ENCODE data around the gene RPL15.
A peak's percentile ranks its signal among the peaks of the same experiment; 100 is the strongest.
"Not testable (repeated sequence)": the region's sequence is repeated elsewhere in the genome, so short reads cannot be mapped to it uniquely, and the experiment has no call there.

RPL15 gene

GRCh38 chr3:23916886-23917678, at the start of gene RPL15, which contains the start of gene NKIRAS1:
Gene RPL15 (plus strand): TSS chr3:23917132. CDS start chr3:23917860, 728 bp downstream.
Gene NKIRAS1 (minus strand): TSS chr3:23916990. CDS start chr3:23910904, 6,086 bp downstream.
- TF ChIP-seq CTCF (IDR thresholded peaks at IDR 0.05) (no peak; the same call in 1 of the 2 replicates), ZFX (IDR thresholded peaks at IDR 0.05; ENCODE audit: borderline replicate concordance) (no peak)
- H3K27ac ChIP-seq = peak within 1 kb of the TSS; percentile 85

GRCh38 chr3:23867400-23867799, 49.5 kb upstream of the RPL15 start:
- H3K27ac ChIP-seq = no peak overlapping the region
- TF ChIP-seq CTCF (IDR thresholded peaks at IDR 0.05) (no peak), ZFX (IDR thresholded peaks at IDR 0.05; ENCODE audit: borderline replicate concordance) (no peak)

GRCh38 chr3:23867838-23868237, 49.1 kb upstream of the RPL15 start:
- H3K27ac ChIP-seq = no peak overlapping the region
- TF ChIP-seq CTCF (IDR thresholded peaks at IDR 0.05) = no peak
- TF ChIP-seq ZFX (IDR thresholded peaks at IDR 0.05; ENCODE audit: borderline replicate concordance) = no peak

- TF ChIP-seq CTCF (IDR thresholded peaks at IDR 0.05) = no peak
- no peak for TF ChIP-seq ZFX (IDR thresholded peaks at IDR 0.05; ENCODE audit: borderline replicate concordance)
- H3K27ac ChIP-seq = no peak overlapping the region
Observed at GRCh38 chr3:23869977-23870662, 46.8 kb upstream of the RPL15 start.

GRCh38 chr3:23870663-23871043, 46.3 kb upstream of the RPL15 start:
- H3K27ac ChIP-seq = not testable (repeated sequence)

- not testable (repeated sequence) for H3K27ac ChIP-seq
Observed at GRCh38 chr3:23871361-23871760, 45.6 kb upstream of the RPL15 start.

- no peak overlapping the region for H3K27ac ChIP-seq
- TF ChIP-seq CTCF (IDR thresholded peaks at IDR 0.05) (no peak), ZFX (IDR thresholded peaks at IDR 0.05; ENCODE audit: borderline replicate concordance) (no peak)
Observed at GRCh38 chr3:23872330-23872729, 44.6 kb upstream of the RPL15 start.

GRCh38 chr3:23873941-23874340, 43.0 kb upstream of the RPL15 start:
- no peak for TF ChIP-seq ZFX (IDR thresholded peaks at IDR 0.05; ENCODE audit: borderline replicate concordance)
- no peak for TF ChIP-seq CTCF (IDR thresholded peaks at IDR 0.05)
- H3K27ac ChIP-seq = no peak overlapping the region
